GM06990 (cell line): ENCODE results near the gene TTC28.

ENCODE experiments used
- DNase-seq: peaks from one replicate; pipeline ENCODE4 v3.0.0-alpha.2; 2011; ENCODE audit not compliant: insufficient read length; ENCODE audit errors: extremely low read depth
- H3K27me3 ChIP-seq: replicated peaks from 2 replicates; pipeline ENCODE4 v1.6.0; 2011; ENCODE audit warnings: low read length; ENCODE audit not compliant: control insufficient read depth, insufficient read depth
- H3K36me3 ChIP-seq: 2 replicates; pipeline ENCODE4 v1.5.1; 2011; ENCODE audit warnings: low read length; ENCODE audit not compliant: control insufficient read depth, insufficient read depth
- H3K4me3 ChIP-seq: replicated peaks from 2 replicates; pipeline ENCODE4 v1.5.1; 2011; ENCODE audit warnings: low read depth, mild to moderate bottlenecking, control low read depth, low read length
- TF ChIP-seq, protein P1 (sequence below): IDR thresholded peaks from 2 replicates; pipeline ENCODE4 v1.5.1; 2011; ENCODE audit warnings: low read length, control low read depth, mild to moderate bottlenecking, inconsistent platforms; ENCODE audit not compliant: insufficient read depth, poor library complexity, severe bottlenecking

The TTC28 gene

DNA sequence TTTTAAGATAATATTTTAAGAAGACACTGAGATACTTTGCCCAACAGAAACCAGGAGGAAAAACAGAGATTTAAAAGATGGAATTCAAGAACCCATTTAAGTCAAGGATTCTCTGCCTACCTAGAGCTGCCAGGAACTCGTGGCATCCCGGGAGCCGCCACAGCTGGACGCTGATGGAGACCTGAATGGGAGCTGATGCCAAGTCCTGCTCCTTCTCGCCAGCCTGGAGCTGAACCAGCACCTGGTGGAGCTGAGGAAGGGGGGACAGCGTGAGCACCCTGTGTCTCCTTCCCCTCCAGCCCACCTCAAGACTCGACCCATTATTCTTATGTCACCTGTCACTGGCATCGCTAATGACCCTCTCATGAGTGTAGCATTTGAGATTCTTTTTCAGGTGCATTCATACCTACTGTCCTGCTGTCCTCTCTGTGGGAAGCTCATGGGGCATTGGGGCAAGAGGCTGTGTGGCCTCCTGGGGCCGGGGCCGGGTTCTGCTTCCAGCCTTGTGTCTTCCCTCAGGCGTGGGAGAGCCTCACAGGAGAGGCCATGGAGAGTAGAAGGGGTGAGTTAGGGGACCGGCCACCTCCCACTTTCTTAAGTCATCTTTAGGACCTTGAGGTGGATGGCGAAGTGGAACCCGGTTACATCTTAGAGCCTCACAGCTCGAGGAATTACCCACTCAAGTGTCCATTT, 689.7 kb downstream of the TTC28 start:
- H3K4me3 ChIP-seq, result no peak overlapping the region
- no peaks in the 10 kb centered on the region for H3K36me3 ChIP-seq
- TF ChIP-seq, protein P1, sequence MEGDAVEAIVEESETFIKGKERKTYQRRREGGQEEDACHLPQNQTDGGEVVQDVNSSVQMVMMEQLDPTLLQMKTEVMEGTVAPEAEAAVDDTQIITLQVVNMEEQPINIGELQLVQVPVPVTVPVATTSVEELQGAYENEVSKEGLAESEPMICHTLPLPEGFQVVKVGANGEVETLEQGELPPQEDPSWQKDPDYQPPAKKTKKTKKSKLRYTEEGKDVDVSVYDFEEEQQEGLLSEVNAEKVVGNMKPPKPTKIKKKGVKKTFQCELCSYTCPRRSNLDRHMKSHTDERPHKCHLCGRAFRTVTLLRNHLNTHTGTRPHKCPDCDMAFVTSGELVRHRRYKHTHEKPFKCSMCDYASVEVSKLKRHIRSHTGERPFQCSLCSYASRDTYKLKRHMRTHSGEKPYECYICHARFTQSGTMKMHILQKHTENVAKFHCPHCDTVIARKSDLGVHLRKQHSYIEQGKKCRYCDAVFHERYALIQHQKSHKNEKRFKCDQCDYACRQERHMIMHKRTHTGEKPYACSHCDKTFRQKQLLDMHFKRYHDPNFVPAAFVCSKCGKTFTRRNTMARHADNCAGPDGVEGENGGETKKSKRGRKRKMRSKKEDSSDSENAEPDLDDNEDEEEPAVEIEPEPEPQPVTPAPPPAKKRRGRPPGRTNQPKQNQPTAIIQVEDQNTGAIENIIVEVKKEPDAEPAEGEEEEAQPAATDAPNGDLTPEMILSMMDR, result no peak
- no peaks in the 10 kb centered on the region for H3K27me3 ChIP-seq
- DNase-seq, result no peak

DNA sequence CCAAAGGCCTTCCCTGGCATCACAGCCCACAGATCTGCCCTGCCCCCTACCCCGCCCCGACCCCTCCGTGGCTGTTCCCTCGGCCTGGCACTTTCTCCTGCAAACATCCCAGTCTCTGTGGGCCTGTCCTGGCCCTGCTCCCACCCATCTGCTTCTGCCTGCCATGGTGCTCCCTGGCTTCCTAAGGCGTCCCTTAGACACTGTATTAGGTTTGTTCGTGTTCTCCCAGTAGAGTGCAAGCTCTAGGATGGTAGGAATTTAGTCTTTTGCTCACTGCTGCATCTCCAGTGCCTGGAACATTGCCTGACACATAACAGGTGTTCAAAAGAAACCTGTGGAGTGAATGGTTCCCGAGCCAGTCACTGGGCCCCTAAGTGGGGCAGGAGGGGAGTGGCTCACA, 690.9 kb downstream of the TTC28 start:
- DNase-seq, result no peak
- H3K27me3 ChIP-seq, result no peaks in the 10 kb centered on the region
- no peaks in the 10 kb centered on the region for H3K36me3 ChIP-seq
- TF ChIP-seq, protein P1, result no peak
- H3K4me3 ChIP-seq, result no peak overlapping the region

DNA sequence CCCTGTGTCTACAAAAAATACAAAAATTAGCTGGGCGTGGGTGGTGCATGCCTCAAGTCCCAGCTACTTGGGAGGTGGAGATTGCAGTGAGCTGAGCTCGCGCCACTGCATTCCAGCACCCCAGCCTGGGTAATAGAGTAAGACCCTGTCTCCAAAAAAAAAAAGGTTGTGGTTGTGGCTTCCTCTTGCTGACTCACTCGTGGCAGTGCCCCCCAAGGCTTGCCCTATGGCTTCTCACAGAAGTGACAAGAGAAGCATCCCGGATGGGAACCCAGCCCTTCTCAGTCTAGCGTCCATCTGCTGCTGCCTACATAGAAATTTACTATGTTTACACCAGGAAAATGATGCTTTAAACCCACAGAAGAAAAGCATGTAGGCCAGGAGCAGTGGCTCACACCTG, 692.1 kb downstream of the TTC28 start:
- no peak overlapping the region for H3K4me3 ChIP-seq
- no peaks in the 10 kb centered on the region for H3K36me3 ChIP-seq
- DNase-seq, result no peak
- TF ChIP-seq, protein P1, result no peak
- H3K27me3 ChIP-seq, result no peaks in the 10 kb centered on the region

DNA sequence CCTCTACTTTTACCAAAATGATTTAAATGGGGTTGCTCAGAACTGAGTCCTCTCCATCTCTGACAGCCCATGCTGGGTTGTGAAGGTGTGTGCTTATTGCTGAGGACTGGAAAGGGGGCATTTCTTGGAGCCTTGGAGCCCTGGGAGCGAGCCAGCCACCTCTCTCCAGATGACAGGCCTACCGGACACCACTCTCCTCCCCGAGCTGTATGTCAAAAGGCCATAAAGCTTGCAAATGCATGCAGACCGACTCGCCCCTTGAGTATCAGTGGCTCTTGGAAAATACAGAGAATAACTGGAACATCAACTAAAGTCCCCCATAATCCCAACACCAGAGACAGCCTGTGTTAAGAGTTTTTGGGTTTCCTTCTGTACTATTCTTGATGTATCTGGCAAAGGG, 692.7 kb downstream of the TTC28 start:
- no peak for DNase-seq
- TF ChIP-seq, protein P1, result no peak
- Histone ChIP-seq H3K27me3 (no peaks in the 10 kb centered on the region), H3K36me3 (no peaks in the 10 kb centered on the region), H3K4me3 (no peak overlapping the region)

DNA sequence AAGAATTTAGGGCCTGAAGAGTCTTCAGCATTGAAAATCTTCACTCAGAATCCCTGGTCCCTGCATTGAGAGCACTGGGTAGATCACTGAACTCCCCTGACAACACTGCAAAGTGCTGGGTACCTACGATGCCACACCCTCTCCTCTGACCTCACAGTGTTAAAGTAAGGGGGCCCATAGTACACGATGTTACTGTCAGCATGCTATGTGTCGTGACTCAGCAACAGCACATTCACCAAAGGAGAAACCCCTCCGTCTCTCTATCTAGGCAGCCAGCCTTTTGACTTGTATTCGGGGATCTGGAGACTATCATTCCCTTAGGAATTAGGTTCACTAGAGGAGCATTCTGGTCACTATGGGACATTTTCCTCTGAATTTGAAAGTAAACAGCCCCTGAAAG, 693.2 kb downstream of the TTC28 start:
- no peak for DNase-seq
- H3K4me3 ChIP-seq, result no peak overlapping the region
- TF ChIP-seq, protein P1, result no peak
- H3K27me3 ChIP-seq, result no peaks in the 10 kb centered on the region
- H3K36me3 ChIP-seq, result no peaks in the 10 kb centered on the region
